HepG2 (cell line): Measurements from ENCODE around the gene GLI3. TPM values are rescaled to one million over a fixed set of nuclear protein-coding genes. Genes with fewer than 3 reads are reported as not detected.

Source experiments
- BORCS8-MEF2B ChIP-seq: sonication (generic); formaldehyde crosslinking; IDR thresholded peaks from 2 replicates; pipeline ENCODE4 v1.8.0; 2022; ENCODE audit warnings: mild to moderate bottlenecking, missing genetic modification reagents
- CAMTA2 ChIP-seq: sonication (generic); formaldehyde crosslinking; IDR thresholded peaks from 2 replicates; pipeline ENCODE4 v1.4.0; 2020; ENCODE audit warnings: mild to moderate bottlenecking, missing genetic modification reagents, borderline replicate concordance
- CENPT ChIP-seq: sonication (generic); formaldehyde crosslinking; IDR thresholded peaks from 2 replicates; pipeline ENCODE4 v1.8.0; 2022; ENCODE audit warnings: low read depth, mild to moderate bottlenecking, moderate library complexity, missing genetic modification reagents
- CENPX ChIP-seq: sonication (generic); formaldehyde crosslinking; IDR thresholded peaks from 2 replicates; pipeline ENCODE4 v1.9.0; 2021; ENCODE audit warnings: mild to moderate bottlenecking, missing genetic modification reagents, moderate library complexity
- CERS6 ChIP-seq: sonication (generic); formaldehyde crosslinking; IDR thresholded peaks from 2 replicates; pipeline ENCODE4 v1.5.0; 2020; ENCODE audit warnings: missing genetic modification reagents
- JARID2 ChIP-seq: sonication (generic); formaldehyde crosslinking; IDR thresholded peaks from 2 replicates; pipeline ENCODE4 v1.8.1; 2023; ENCODE audit warnings: missing genetic modification reagents, inconsistent platforms; ENCODE audit not compliant: insufficient replicate concordance
- MAFG ChIP-seq: sonication (generic); formaldehyde crosslinking; IDR thresholded peaks from 2 replicates; pipeline ENCODE4 v1.5.1; 2020; ENCODE audit warnings: mild to moderate bottlenecking, missing genetic modification reagents
- MIER2 ChIP-seq: IDR thresholded peaks from 2 replicates; pipeline ENCODE4 v1.6.1; 2016; ENCODE audit warnings: missing biosample characterization, missing genetic modification reagents
- NR2F2 ChIP-seq: IDR thresholded peaks from 2 replicates; pipeline ENCODE4 v1.6.1; 2012; ENCODE audit warnings: low read depth, inconsistent platforms, borderline replicate concordance
- RBFOX2 ChIP-seq: fragments of 200-400 bp; formaldehyde crosslinking; IDR thresholded peaks from 2 replicates; pipeline ENCODE4 v1.6.1; 2017; ENCODE audit warnings: low read depth, mild to moderate bottlenecking, low read length
- RBM39 ChIP-seq: fragments of 200-400 bp; formaldehyde crosslinking; IDR thresholded peaks from one replicate; pipeline ENCODE4 v1.6.1; 2018; ENCODE audit warnings: antibody characterized with exemption, mild to moderate bottlenecking, low read depth, low read length; ENCODE audit not compliant: poor library complexity, severe bottlenecking
- RCOR2 ChIP-seq: IDR thresholded peaks from 2 replicates; pipeline ENCODE4 v1.6.1; 2016; ENCODE audit warnings: missing biosample characterization, missing genetic modification reagents
- REPIN1 ChIP-seq: sonication (generic); formaldehyde crosslinking; IDR thresholded peaks from 2 replicates; pipeline ENCODE4 v1.8.0; 2022; ENCODE audit warnings: missing genetic modification reagents, low read depth, mild to moderate bottlenecking, borderline replicate concordance
- RFX5 ChIP-seq: IDR thresholded peaks from 2 replicates; pipeline ENCODE4 v1.6.1; 2011; ENCODE audit warnings: low read depth, low read length, improper control_type of control experiment
- SMARCE1 ChIP-seq: fragments of 450-650 bp; IDR thresholded peaks from 2 replicates; pipeline ENCODE4 v1.6.1; 2017; ENCODE audit warnings: borderline replicate concordance
- XBP1 ChIP-seq: sonication (generic); formaldehyde crosslinking; IDR thresholded peaks from 2 replicates; pipeline ENCODE4 v1.5.0; 2020; ENCODE audit warnings: missing genetic modification reagents
- ZBTB7A ChIP-seq: sonication (generic); formaldehyde crosslinking; IDR thresholded peaks from 2 replicates; pipeline ENCODE4 v1.8.0; 2022; ENCODE audit warnings: mild to moderate bottlenecking, missing genetic modification reagents
- ZFP1 ChIP-seq: IDR thresholded peaks from 2 replicates; pipeline ENCODE4 v1.6.1; 2016
- ZFP41 ChIP-seq: sonication (generic); formaldehyde crosslinking; IDR thresholded peaks from 2 replicates; pipeline ENCODE4 v1.4.0; 2020; ENCODE audit warnings: mild to moderate bottlenecking, missing genetic modification reagents, borderline replicate concordance
- ZNF160 ChIP-seq: sonication (generic); formaldehyde crosslinking; IDR thresholded peaks from 2 replicates; pipeline ENCODE4 v1.8.0; 2022; ENCODE audit warnings: mild to moderate bottlenecking, inconsistent platforms, missing genetic modification reagents
- ZNF276 ChIP-seq: sonication (generic); formaldehyde crosslinking; IDR thresholded peaks from 2 replicates; pipeline ENCODE4 v1.4.0; 2020; ENCODE audit warnings: mild to moderate bottlenecking, low read depth, missing genetic modification reagents
- ZNF414 ChIP-seq: sonication (generic); formaldehyde crosslinking; IDR thresholded peaks from 2 replicates; pipeline ENCODE4 v1.5.0; 2020; ENCODE audit warnings: missing genetic modification reagents
- ZNF430 ChIP-seq: sonication (generic); formaldehyde crosslinking; IDR thresholded peaks from 2 replicates; pipeline ENCODE4 v1.9.0; 2021; ENCODE audit warnings: mild to moderate bottlenecking, missing genetic modification reagents
- ZNF597 ChIP-seq: sonication (generic); formaldehyde crosslinking; IDR thresholded peaks from 2 replicates; pipeline ENCODE4 v1.5.0; 2020; ENCODE audit warnings: missing genetic modification reagents
- ZNF614 ChIP-seq: IDR thresholded peaks from 2 replicates; pipeline ENCODE4 v1.6.1; 2018; ENCODE audit warnings: missing biosample characterization, missing genetic modification reagents, inconsistent platforms, borderline replicate concordance
- ZNF788 ChIP-seq: sonication (generic); formaldehyde crosslinking; IDR thresholded peaks from 2 replicates; pipeline ENCODE4 v1.5.0; 2020; ENCODE audit warnings: mild to moderate bottlenecking, missing genetic modification reagents, borderline replicate concordance
- ZSCAN21 ChIP-seq: sonication (generic); formaldehyde crosslinking; IDR thresholded peaks from 2 replicates; pipeline ENCODE4 v1.8.0; 2022; ENCODE audit warnings: mild to moderate bottlenecking, missing genetic modification reagents, moderate library complexity, borderline replicate concordance
- ZSCAN22 ChIP-seq: sonication (generic); formaldehyde crosslinking; IDR thresholded peaks from 2 replicates; pipeline ENCODE4 v1.4.0; 2020; ENCODE audit warnings: mild to moderate bottlenecking, missing genetic modification reagents
- polyA plus RNA-seq, 8 experiments: library from polyadenylated mRNA; depleted of rRNA in 3 of 8; stranded (reverse) in 7 of 8; unstranded in 1 of 8; fragments of >200 nt; fragmentation: Illumina TruSeq in 4 of 8; extraction: Trizol in 4 of 8; gene quantifications; 2 replicates each; pipeline versions ENCODE4 v1.2.1 to v1.2.3, GENCODE V29; 2011 to 2016; ENCODE audit warnings: low read depth in 4 of 8, missing spikeins in 1 of 8, mixed read lengths in 1 of 8; ENCODE audit not compliant: insufficient read depth in 1 of 8
- total RNA-seq, 5 experiments: library from RNA; depleted of rRNA; stranded (reverse); fragments of >200 nt; fragmentation: Illumina TruSeq; extraction: Trizol; gene quantifications; 2 replicates each; pipeline ENCODE4 v1.2.3, GENCODE V29; 2016; ENCODE audit warnings: low read depth in 1 of 5

GLI3 gene
- total and polyA plus RNA-seq, 2 of the 13 experiments (the other 11 are each of a cell fraction or from before 2014, with no cell fraction given), result not detected

- no peak for TF ChIP-seq CAMTA2 (CRISPR knock-in tag)
- peak; percentile 30; the same call in 1 of the 2 replicates for TF ChIP-seq MIER2 (CRISPR knock-in tag)
- TF ChIP-seq NR2F2, result peak; percentile 48; the same call in 1 of the 2 replicates
- TF ChIP-seq ZNF614, result no peak
- no peak for TF ChIP-seq BORCS8-MEF2B
- no peak for TF ChIP-seq ZNF414 (CRISPR knock-in tag)
- TF ChIP-seq JARID2 (CRISPR knock-in tag), result no peak
- TF ChIP-seq ZNF430 (CRISPR knock-in tag), result peak; percentile 76
- no peak for TF ChIP-seq CERS6 (CRISPR knock-in tag)
- TF ChIP-seq SMARCE1, result no peak
- TF ChIP-seq RCOR2 (CRISPR knock-in tag), result no peak
- no peak for TF ChIP-seq RBM39
- TF ChIP-seq CENPX (CRISPR knock-in tag), result no peak
- no peak for TF ChIP-seq ZFP1 (CRISPR knock-in tag)
- TF ChIP-seq RBFOX2, result peak; percentile 51
- TF ChIP-seq ZNF276 (CRISPR knock-in tag), result no peak
- TF ChIP-seq ZSCAN22 (CRISPR knock-in tag), result no peak
- TF ChIP-seq XBP1, result no peak
- TF ChIP-seq ZNF160, result no peak
- TF ChIP-seq ZSCAN21 (CRISPR knock-in tag), result peak; percentile 61; the same call in 1 of the 2 replicates
- no peak for TF ChIP-seq CENPT (CRISPR knock-in tag)
- no peak for TF ChIP-seq MAFG (CRISPR knock-in tag)
- TF ChIP-seq ZFP41 (CRISPR knock-in tag), result no peak
- TF ChIP-seq REPIN1 (CRISPR knock-in tag), result no peak
- 0 out of 2 replicates have a peak, but pooled peaks have one; percentile 52 for TF ChIP-seq ZNF788 (CRISPR knock-in tag)
- TF ChIP-seq RFX5, result no peak
- TF ChIP-seq ZBTB7A (CRISPR knock-in tag), result peak; percentile 50; the same call in 1 of the 2 replicates
- TF ChIP-seq ZNF597 (CRISPR knock-in tag), result no peak
Observed at GRCh38 chr7:41942468-41943093, 294.4 kb downstream of the GLI3 start (continued).
